Ovary (tissue), 3 donors: ENCODE data around the gene PARD3.

Source experiments
- EP300 ChIP-seq: sonication (generic); formaldehyde crosslinking; IDR thresholded peaks from one replicate; pipeline ENCODE4 v1.6.1; 2017; ENCODE audit warnings: antibody characterized with exemption
- POLR2A ChIP-seq: fragments of 450-650 bp; IDR thresholded peaks from one replicate; pipeline ENCODE4 v1.6.1; 2017; ENCODE audit warnings: antibody characterized with exemption, mild to moderate bottlenecking, moderate library complexity
- TF ChIP-seq, protein P1 (sequence below), 3 donors: fragments of 450-650 bp in 2 of 3; fragments of 200-600 bp in 1 of 3; IDR thresholded peaks; one replicate each; pipeline versions ENCODE4 v1.5.1 to v1.8.0; 2016 to 2022; ENCODE audit warnings: antibody characterized with exemption in 3 of 3, mild to moderate bottlenecking in 1 of 3
- donor health status: DM: no; HTN: no; CAD: no.

DNA sequence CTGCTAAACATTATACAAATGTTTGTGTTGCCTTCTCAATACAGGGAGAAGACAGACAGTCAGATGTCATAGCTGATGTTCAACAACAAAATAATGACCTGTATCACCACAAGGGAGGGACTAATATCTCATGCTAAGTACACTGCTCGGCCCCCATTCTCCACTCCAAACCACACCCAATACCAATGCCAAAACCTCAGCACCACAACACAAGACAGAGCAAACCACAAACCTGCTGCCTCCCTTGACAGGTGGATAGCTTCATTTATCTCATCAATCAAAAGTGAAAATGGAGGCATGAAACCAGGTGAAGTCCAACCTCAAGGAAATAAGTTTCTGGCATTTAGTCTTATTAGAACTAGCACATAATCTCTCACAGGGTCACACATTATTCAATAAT, 109.5 kb downstream of the PARD3 start:
- TF ChIP-seq, protein P1, sequence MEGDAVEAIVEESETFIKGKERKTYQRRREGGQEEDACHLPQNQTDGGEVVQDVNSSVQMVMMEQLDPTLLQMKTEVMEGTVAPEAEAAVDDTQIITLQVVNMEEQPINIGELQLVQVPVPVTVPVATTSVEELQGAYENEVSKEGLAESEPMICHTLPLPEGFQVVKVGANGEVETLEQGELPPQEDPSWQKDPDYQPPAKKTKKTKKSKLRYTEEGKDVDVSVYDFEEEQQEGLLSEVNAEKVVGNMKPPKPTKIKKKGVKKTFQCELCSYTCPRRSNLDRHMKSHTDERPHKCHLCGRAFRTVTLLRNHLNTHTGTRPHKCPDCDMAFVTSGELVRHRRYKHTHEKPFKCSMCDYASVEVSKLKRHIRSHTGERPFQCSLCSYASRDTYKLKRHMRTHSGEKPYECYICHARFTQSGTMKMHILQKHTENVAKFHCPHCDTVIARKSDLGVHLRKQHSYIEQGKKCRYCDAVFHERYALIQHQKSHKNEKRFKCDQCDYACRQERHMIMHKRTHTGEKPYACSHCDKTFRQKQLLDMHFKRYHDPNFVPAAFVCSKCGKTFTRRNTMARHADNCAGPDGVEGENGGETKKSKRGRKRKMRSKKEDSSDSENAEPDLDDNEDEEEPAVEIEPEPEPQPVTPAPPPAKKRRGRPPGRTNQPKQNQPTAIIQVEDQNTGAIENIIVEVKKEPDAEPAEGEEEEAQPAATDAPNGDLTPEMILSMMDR (IDR thresholded peaks at IDR 0.05) = no peak
- TF ChIP-seq POLR2A (no peak), EP300 (no peak)
